Activated naive CD8-positive, alpha-beta T cell treated with anti-CD3 and anti-CD28 coated beads, Interleukin-2, amount 10 ng/mL, durations not matched to agents 7 days and 5 days (primary cell): Measurements from ENCODE around the gene MRPL19. TPM values are rescaled to one million over a fixed set of nuclear protein-coding genes. Genes with fewer than 3 reads are reported as not detected.

Experiments used
- ATAC-seq: fragments of 150-1000 bp; cut with Tn5 transposase; one replicate; pipeline ENCODE4 v1.10.0; 2021; ENCODE audit warnings: low read depth, moderate library complexity
- POLR2A ChIA-PET: fragments of 350-600 bp; sonication (Branson Sonifier 250); formaldehyde crosslinking; loops from one replicate; lab custom pipeline; 2021; ENCODE audit warnings: antibody characterized with exemption; lab: Charles Lee
- DNase-seq: peaks from one replicate; pipeline ENCODE4 v3.0.0; 2021
- H3K27ac Mint-ChIP-seq: one replicate; pipeline ENCODE4 v1.8.0; 2022; ENCODE audit warnings: mild to moderate bottlenecking, mixed read lengths
- H3K27me3 Mint-ChIP-seq: one replicate; pipeline ENCODE4 v1.8.0; 2022; ENCODE audit warnings: mild to moderate bottlenecking, moderate library complexity, mixed read lengths
- H3K36me3 Mint-ChIP-seq: one replicate; pipeline ENCODE4 v1.8.0; 2021; ENCODE audit warnings: mild to moderate bottlenecking, mixed read lengths
- H3K4me1 Mint-ChIP-seq: one replicate; pipeline ENCODE4 v1.8.0; 2021; ENCODE audit warnings: mixed read lengths
- H3K4me3 Mint-ChIP-seq: one replicate; pipeline ENCODE4 v1.8.0; 2022; ENCODE audit warnings: mild to moderate bottlenecking, moderate library complexity, mixed read lengths
- H3K9me3 Mint-ChIP-seq: one replicate; pipeline ENCODE4 v1.8.0; 2021; ENCODE audit warnings: mixed read lengths
- total RNA-seq, 2 experiments: library from RNA; stranded (reverse); gene quantifications; one replicate each; pipeline ENCODE4 v1.2.3, GENCODE V29; 2021

MRPL19 gene
- total RNA-seq, result 10 to 100 TPM; 34.0 to 37.1 TPM

GRCh38 chr2:75646583-75647425 is at the start of gene MRPL19:
TSS of gene MRPL19 (plus strand) at chr2:75646783. CDS start at chr2:75646808, 25 bp downstream.
- POLR2A ChIA-PET, result interaction anchor here (0.6 to 3.2 kb wide), 3 partner anchors 9 to 991 kb away, joined by 4 to 26 read pairs (median 5); partner anchors contain the start of gene GCFC2
- Mint-ChIP-seq H3K4me3 (peak within 1 kb of the TSS; percentile 89), H3K27ac (peak within 1 kb of the TSS; percentile 93), H3K4me1 (peaks cover 19% of the 10 kb centered on the region), H3K27me3 (no peaks in the 10 kb centered on the region), H3K36me3 (peaks cover 17% of the 10 kb centered on the region), H3K9me3 (no peaks in the 10 kb centered on the region)
- peak; percentile 97 for ATAC-seq
- peak; percentile 73 for DNase-seq

DNA sequence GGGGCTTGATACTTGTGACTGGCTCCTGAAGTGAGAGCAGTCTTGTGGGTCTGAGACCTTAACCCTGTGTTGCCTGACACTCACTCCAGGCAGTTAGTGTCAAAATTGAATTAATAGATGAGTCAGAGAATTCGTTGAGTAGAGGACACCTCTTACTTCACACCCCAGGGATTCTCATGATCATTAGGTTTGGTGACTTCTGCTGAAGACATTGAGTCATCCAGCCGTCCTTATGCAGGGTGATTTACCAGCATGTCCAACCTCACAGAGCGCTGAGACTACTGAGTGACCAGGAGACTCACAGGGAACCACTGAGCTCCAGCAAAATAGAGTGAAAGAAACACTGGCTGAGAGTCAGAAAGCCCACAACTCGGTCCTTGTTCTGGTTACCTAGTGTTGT is 49.8 kb upstream of the MRPL19 start:
- POLR2A ChIA-PET, result no interaction called here

GRCh38 chr2:75597949-75598348 is 48.6 kb upstream of the MRPL19 start:
- H3K36me3 Mint-ChIP-seq, result no peaks in the 10 kb centered on the region
- DNase-seq (no peak), ATAC-seq (no peak)
- H3K4me3 Mint-ChIP-seq, result no peak overlapping the region
- H3K27ac Mint-ChIP-seq, result no peak overlapping the region
- H3K9me3 Mint-ChIP-seq, result no peaks in the 10 kb centered on the region
- H3K4me1 Mint-ChIP-seq, result no peaks in the 10 kb centered on the region
- POLR2A ChIA-PET, result no interaction called here
- H3K27me3 Mint-ChIP-seq, result peaks cover 5% of the 10 kb centered on the region

More for the DNA sequence above, 49.8 kb upstream of the MRPL19 start:
- no peak overlapping the region for H3K4me3 Mint-ChIP-seq
- no peak for ATAC-seq
- H3K27ac Mint-ChIP-seq, result no peak overlapping the region
- H3K9me3 Mint-ChIP-seq, result no peaks in the 10 kb centered on the region
- peaks cover under 1% of the 10 kb centered on the region for H3K27me3 Mint-ChIP-seq
- no peak for DNase-seq
- H3K4me1 Mint-ChIP-seq, result no peaks in the 10 kb centered on the region
- H3K36me3 Mint-ChIP-seq, result no peaks in the 10 kb centered on the region

DNA sequence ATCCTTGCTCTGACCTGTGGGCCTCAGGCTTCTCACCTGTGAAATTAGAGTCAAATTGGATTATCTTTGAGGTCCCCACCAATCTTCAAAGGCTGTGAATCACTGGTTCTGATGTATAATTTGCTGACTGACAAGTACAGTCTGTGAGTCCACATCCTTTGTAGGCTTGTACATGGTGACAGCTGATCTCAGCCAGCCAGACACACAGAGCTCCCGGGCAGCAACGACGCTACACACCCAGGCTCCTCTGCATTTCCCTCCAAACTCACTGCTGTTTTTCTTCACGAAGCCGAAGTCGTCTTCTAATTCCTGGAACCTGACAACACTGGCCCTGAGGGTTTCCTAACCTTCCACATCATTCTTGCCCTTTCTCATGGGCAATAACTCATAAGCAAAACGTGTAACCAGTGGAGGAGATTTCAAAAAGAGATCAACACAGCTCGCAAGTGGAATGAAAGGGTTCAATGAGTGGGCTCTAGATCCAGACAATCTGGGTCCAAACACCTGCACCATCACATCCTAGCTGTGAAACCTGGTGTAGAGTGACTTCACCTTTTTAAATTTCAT is 47.9 kb upstream of the MRPL19 start:
- POLR2A ChIA-PET, result no interaction called here
- ATAC-seq, result no peak
- no peak for DNase-seq
- Mint-ChIP-seq H3K9me3 (no peaks in the 10 kb centered on the region), H3K4me3 (no peak overlapping the region), H3K4me1 (no peaks in the 10 kb centered on the region), H3K36me3 (no peaks in the 10 kb centered on the region), H3K27me3 (peaks cover 5% of the 10 kb centered on the region), H3K27ac (no peak overlapping the region)

DNA sequence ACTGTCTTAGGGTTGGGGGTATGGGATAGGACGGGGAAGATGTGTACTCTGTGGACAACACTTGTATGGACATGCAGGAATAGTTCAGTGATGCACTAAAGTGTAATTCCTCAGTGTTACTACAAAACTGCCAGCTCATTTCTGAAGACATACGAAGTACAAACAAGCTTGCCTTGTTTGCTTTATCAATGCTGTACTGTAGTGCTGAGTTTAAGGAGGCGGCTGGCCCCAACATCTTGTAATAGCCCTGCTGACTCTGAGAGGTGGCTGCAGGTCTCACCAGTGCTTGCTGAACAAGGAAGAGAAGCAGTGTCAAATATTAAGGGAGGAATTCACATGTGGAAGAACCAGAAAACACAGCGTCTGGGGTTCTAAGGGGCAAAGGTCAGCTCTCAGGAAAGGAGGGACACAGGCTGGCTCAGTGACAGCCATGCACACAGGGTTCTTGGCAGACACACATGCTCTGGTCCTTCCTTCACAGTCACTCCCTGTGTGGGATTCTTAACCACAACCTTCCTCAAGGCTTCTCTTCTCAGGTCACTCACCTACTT is 46.0 kb upstream of the MRPL19 start:
- no peak for ATAC-seq
- no peaks in the 10 kb centered on the region for H3K4me1 Mint-ChIP-seq
- no peak for DNase-seq
- H3K27ac Mint-ChIP-seq, result no peak overlapping the region
- no peaks in the 10 kb centered on the region for H3K36me3 Mint-ChIP-seq
- POLR2A ChIA-PET, result no interaction called here
- H3K27me3 Mint-ChIP-seq, result peaks cover 16% of the 10 kb centered on the region
- H3K9me3 Mint-ChIP-seq, result no peaks in the 10 kb centered on the region
- no peak overlapping the region for H3K4me3 Mint-ChIP-seq

DNA sequence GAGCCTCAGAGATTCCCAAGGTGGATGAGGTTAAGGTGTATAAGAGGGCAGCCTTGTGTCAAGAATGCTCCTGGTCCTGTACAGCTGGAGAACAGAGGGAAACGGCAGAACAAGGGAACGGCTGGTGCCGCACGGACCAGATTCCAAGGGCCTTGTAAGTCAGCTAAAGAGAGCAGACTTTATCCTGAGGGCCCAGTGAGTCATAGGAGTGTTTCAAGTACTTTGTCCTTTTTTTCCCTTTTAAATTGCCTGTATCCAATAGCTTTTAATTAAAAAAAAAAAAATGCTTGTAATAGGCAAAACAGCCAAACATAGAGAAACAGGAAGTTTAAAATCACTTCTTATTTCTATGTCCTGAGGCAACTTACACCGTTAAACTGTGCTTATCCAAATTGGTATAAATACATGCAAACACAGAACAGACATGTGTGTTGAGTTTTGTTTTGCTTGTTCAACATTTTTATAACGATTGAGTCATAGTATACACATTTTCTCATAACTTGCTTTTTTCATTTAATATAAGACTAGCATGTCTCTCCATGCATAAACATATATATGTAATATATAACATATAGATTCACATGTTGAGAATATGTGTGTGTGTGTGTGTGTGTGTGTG is 43.8 kb upstream of the MRPL19 start:
- no peak for DNase-seq
- Mint-ChIP-seq H3K27ac (no peak overlapping the region), H3K36me3 (no peaks in the 10 kb centered on the region), H3K27me3 (peaks cover 21% of the 10 kb centered on the region), H3K4me3 (no peak overlapping the region), H3K4me1 (peaks cover 1% of the 10 kb centered on the region), H3K9me3 (no peaks in the 10 kb centered on the region)
- POLR2A ChIA-PET, result no interaction called here
- ATAC-seq, result no peak

DNA sequence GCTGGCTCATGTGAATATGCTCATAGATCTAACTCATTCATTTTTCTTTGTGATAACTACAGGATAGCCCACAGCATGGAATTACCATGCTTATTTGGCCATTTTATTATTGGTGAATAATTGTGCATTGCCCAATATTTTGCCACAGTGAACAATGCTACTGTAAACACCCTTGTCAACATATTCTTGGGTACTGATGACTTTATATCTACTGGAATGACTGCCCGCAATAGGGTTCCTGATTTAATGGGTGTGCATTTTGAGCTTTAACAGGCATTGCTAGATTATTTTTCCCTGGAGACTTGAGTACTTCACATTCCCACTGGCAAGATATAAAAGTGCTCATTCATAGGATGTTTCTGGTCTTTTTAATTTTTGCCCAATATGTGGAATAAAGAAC is 43.1 kb upstream of the MRPL19 start:
- DNase-seq, result no peak
- H3K27ac Mint-ChIP-seq, result no peak overlapping the region

GRCh38 chr2:75604484-75604883 is 42.1 kb upstream of the MRPL19 start:
- Mint-ChIP-seq H3K36me3 (no peaks in the 10 kb centered on the region), H3K4me1 (peaks cover 1% of the 10 kb centered on the region), H3K27me3 (peaks cover 25% of the 10 kb centered on the region), H3K9me3 (no peaks in the 10 kb centered on the region), H3K4me3 (no peak overlapping the region), H3K27ac (no peak overlapping the region)
- ATAC-seq (no peak), DNase-seq (no peak)
- POLR2A ChIA-PET, result no interaction called here

More for the DNA sequence above, 43.1 kb upstream of the MRPL19 start:
- Mint-ChIP-seq H3K4me1 (peaks cover 1% of the 10 kb centered on the region), H3K9me3 (no peaks in the 10 kb centered on the region), H3K4me3 (no peak overlapping the region), H3K36me3 (no peaks in the 10 kb centered on the region), H3K27me3 (peaks cover 21% of the 10 kb centered on the region)
- POLR2A ChIA-PET, result no interaction called here
- no peak for ATAC-seq

DNA sequence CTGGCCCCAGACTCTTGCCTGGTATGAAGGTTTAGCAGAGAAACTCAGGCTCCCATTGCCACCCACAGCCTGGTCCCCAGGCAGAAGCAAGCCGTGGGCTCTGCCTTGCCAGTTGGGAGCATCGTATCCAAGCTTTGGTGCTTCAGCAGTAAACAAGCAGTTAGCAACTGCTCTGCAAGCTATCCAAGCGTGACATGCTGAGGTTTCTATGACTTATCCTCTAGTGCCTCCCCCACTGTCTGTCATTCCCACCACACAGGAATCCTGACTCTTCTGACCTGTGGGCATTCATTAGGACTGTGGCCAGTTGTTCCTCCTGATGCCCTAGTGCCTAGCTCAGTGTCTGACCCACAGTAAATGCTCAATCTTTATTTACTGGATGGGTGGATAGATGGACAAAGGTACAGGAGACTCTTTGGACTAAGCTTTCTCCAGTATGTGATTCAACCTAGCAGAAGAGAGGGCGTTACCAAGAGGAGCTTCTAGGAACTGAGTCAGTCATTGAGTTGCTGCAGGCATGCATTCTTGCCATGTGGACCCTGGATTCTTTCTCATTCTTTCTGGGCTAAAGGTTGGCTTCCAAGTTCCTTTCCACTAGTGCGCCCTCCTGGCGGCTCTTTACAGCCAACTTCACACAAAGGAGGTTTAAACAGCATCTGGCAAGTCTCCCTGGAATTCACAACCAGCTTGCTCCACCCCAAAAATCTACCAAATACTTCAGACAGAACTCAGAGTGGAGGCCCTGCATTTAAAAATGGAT is 40.6 kb upstream of the MRPL19 start:
- H3K4me3 Mint-ChIP-seq, result no peak overlapping the region
- DNase-seq (no peak), ATAC-seq (no peak)
- H3K4me1 Mint-ChIP-seq, result peaks cover 1% of the 10 kb centered on the region
- no peak overlapping the region for H3K27ac Mint-ChIP-seq
- peaks cover 29% of the 10 kb centered on the region for H3K27me3 Mint-ChIP-seq
- no peaks in the 10 kb centered on the region for H3K36me3 Mint-ChIP-seq
- no peaks in the 10 kb centered on the region for H3K9me3 Mint-ChIP-seq
- POLR2A ChIA-PET, result no interaction called here

GRCh38 chr2:75606761-75607399 is 39.7 kb upstream of the MRPL19 start:
- POLR2A ChIA-PET, result no interaction called here
- Mint-ChIP-seq H3K36me3 (no peaks in the 10 kb centered on the region), H3K4me3 (no peak overlapping the region), H3K27ac (no peak overlapping the region), H3K9me3 (no peaks in the 10 kb centered on the region), H3K4me1 (peaks cover 1% of the 10 kb centered on the region), H3K27me3 (peaks cover 27% of the 10 kb centered on the region)
- ATAC-seq, result no peak
- DNase-seq, result no peak

- Mint-ChIP-seq H3K9me3 (no peaks in the 10 kb centered on the region), H3K36me3 (no peaks in the 10 kb centered on the region), H3K4me1 (peaks cover 1% of the 10 kb centered on the region), H3K4me3 (no peak overlapping the region), H3K27me3 (peaks cover 26% of the 10 kb centered on the region), H3K27ac (no peak overlapping the region)
- no peak for ATAC-seq
- DNase-seq, result no peak
- POLR2A ChIA-PET, result interaction anchor here (0.6 kb wide), 1 partner anchor 46 kb away, joined by 5 read pairs; no protein-coding TSS in a partner anchor
Measured at GRCh38 chr2:75607400-75607798, 39.2 kb upstream of the MRPL19 start.

DNA sequence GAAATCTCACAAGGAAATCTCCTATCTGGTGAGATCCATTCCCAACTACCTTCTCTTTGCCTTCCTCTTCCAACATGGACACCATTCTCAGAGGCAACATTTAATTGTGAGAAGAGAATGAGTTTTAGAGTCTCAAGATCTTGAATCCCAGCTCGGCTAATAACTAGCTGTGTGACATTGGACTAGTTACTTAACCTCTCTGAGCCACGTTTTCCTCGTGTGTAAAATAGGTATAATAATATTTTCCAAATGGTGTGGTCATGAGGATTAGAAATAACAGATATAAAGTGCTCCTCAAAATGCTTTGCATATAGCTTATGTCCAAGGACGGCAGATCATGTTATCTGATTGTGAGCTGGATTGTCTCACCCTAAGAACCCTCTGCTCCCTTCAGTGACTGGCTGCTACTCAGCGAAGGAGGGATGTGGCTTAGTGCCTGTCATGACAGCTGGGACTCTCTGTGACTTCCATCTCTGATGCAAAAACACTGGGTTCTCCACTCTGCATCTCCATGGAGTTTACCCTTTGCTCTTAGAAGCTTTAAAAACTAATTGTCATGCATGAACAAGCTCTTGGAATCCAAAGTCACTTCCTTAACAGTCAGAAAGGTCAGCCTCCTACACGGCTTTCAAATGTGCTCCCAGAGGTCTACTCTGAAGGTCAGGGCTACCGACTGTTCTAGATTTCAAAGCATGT is 38.4 kb upstream of the MRPL19 start:
- Mint-ChIP-seq H3K36me3 (no peaks in the 10 kb centered on the region), H3K27ac (no peak overlapping the region), H3K27me3 (peaks cover 27% of the 10 kb centered on the region), H3K4me1 (peaks cover 1% of the 10 kb centered on the region), H3K4me3 (no peak overlapping the region), H3K9me3 (no peaks in the 10 kb centered on the region)
- POLR2A ChIA-PET, result interaction anchor here (0.6 kb wide), 1 partner anchor 47 kb away, joined by 5 read pairs; no protein-coding TSS in a partner anchor
- DNase-seq, result no peak
- no peak for ATAC-seq
